Measurements from ENCODE around the gene OMP.
A peak's percentile ranks its signal among the peaks of the same experiment; 100 is the strongest.

OMP gene

DNA sequence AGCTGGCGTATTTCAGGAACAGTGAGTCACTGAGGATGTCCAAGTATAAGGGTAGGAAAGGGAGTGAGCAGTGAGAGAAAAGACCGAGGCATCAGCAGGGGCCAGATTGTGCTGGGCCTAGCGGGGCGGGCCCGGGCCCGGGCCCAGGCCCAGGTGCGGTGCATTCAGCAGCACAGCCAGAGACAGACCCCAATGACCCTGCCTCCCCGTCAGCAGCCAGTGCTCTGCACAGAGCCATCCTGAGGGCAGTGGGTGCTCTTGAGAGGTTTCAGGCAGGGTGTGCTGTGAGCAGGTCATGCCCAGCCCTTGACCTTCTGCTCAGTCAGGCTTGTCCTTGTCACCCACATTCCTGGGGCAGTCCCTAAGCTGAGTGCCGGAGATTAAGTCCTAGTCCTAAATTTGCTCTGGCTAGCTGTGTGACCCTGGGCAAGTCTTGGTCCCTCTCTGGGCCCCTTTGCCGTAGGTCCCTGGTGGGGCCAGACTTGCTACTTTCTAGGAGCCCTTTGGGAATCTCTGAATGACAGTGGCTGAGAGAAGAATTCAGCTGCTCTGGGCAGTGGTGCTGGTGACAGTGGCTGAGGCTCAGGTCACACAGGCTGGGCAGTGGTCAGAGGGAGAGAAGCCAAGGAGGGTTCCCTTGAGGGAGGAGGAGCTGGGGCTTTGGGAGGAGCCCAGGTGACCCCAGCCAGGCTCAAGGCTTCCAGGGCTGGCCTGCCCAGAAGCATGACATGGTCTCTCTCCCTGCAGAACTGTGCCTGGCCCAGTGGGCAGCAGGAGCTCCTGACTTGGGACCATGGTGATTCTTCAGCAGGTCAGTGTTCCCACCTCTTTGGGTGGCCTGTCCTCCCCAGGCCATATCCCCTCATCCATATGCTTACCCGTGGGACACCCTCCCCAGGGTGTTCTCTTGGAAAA, 27.5 kb downstream of the OMP start:
- TF ChIP-seq, protein P1, sequence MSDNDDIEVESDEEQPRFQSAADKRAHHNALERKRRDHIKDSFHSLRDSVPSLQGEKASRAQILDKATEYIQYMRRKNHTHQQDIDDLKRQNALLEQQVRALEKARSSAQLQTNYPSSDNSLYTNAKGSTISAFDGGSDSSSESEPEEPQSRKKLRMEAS (IDR thresholded peaks at IDR 0.05), result no peak
- TF ChIP-seq FOXM1 (IDR thresholded peaks at IDR 0.05; ENCODE audit: borderline replicate concordance, low read depth) (no peak), CREB1 (IDR thresholded peaks at IDR 0.05; ENCODE audit: low read depth) (no peak), CEBPB (IDR thresholded peaks at IDR 0.05) (no peak), TEAD4 (IDR thresholded peaks at IDR 0.05) (no peak), NFIC (IDR thresholded peaks at IDR 0.05) (no peak), ZBTB7A (IDR thresholded peaks at IDR 0.05; ENCODE audit: low read depth) (no peak), YY1 (IDR thresholded peaks at IDR 0.05; ENCODE audit: low read depth) (no peak), EP300 (IDR thresholded peaks at IDR 0.05; ENCODE audit: borderline replicate concordance) (no peak), RAD21 (IDR thresholded peaks at IDR 0.05; ENCODE audit: low read depth) (no peak), TAF1 (IDR thresholded peaks at IDR 0.05; ENCODE audit: low read depth) (no peak), TCF12 (IDR thresholded peaks at IDR 0.05; ENCODE audit: low read depth) (no peak), EGR1 (IDR thresholded peaks at IDR 0.05) (no peak)
- TF ChIP-seq, protein P2, sequence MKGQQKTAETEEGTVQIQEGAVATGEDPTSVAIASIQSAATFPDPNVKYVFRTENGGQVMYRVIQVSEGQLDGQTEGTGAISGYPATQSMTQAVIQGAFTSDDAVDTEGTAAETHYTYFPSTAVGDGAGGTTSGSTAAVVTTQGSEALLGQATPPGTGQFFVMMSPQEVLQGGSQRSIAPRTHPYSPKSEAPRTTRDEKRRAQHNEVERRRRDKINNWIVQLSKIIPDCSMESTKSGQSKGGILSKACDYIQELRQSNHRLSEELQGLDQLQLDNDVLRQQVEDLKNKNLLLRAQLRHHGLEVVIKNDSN (IDR thresholded peaks at IDR 0.05), result no peak
- TF ChIP-seq, protein P3, sequence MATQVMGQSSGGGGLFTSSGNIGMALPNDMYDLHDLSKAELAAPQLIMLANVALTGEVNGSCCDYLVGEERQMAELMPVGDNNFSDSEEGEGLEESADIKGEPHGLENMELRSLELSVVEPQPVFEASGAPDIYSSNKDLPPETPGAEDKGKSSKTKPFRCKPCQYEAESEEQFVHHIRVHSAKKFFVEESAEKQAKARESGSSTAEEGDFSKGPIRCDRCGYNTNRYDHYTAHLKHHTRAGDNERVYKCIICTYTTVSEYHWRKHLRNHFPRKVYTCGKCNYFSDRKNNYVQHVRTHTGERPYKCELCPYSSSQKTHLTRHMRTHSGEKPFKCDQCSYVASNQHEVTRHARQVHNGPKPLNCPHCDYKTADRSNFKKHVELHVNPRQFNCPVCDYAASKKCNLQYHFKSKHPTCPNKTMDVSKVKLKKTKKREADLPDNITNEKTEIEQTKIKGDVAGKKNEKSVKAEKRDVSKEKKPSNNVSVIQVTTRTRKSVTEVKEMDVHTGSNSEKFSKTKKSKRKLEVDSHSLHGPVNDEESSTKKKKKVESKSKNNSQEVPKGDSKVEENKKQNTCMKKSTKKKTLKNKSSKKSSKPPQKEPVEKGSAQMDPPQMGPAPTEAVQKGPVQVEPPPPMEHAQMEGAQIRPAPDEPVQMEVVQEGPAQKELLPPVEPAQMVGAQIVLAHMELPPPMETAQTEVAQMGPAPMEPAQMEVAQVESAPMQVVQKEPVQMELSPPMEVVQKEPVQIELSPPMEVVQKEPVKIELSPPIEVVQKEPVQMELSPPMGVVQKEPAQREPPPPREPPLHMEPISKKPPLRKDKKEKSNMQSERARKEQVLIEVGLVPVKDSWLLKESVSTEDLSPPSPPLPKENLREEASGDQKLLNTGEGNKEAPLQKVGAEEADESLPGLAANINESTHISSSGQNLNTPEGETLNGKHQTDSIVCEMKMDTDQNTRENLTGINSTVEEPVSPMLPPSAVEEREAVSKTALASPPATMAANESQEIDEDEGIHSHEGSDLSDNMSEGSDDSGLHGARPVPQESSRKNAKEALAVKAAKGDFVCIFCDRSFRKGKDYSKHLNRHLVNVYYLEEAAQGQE (IDR thresholded peaks at IDR 0.05; ENCODE audit: low read depth), result no peak

DNA sequence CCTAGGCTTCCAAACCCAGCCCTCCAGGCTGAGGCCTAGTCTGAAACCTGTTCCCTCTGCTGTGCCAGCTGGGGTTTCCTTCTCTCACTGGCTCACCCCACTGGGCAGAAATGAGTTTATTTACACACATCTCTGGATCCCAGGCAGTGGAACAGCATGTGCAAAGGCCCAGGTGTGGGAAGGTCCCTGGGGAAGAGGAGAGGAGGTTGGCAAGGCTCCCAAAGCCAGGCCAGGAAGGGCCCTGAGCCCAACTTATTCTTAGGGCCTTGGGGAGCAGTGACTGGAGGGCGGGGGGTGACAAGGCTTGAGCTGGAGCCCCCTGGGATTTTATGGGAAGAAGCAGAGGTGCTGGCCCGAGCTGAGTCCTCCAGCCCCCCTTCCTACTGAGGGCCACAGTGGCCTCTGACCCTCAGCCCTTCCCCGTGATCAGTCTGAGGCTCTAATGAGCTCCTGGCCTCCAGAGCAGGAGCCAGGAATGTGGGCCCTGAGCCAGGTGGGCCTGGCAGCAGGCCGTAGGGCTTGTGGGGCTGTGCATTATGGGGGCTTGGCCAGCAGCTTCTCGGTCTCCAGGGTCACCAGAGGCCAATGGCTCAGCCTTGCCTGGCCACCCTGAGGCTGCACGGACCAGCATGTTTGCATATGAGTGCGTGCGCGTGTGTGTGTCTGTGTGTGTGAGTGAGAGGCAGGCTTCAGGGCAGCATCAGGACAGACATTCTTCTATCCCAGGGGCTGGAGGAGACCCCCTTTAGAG, 28.3 kb downstream of the OMP start:
- TF ChIP-seq TEAD4 (IDR thresholded peaks at IDR 0.05) (peak; percentile 84), TAF1 (IDR thresholded peaks at IDR 0.05; ENCODE audit: low read depth) (no peak), ZBTB7A (IDR thresholded peaks at IDR 0.05; ENCODE audit: low read depth) (peak; percentile 60; the same call in 1 of the 2 replicates), NFIC (IDR thresholded peaks at IDR 0.05) (peak; percentile 81)
- TF ChIP-seq, protein P3 (IDR thresholded peaks at IDR 0.05; ENCODE audit: low read depth), result no peak

DNA sequence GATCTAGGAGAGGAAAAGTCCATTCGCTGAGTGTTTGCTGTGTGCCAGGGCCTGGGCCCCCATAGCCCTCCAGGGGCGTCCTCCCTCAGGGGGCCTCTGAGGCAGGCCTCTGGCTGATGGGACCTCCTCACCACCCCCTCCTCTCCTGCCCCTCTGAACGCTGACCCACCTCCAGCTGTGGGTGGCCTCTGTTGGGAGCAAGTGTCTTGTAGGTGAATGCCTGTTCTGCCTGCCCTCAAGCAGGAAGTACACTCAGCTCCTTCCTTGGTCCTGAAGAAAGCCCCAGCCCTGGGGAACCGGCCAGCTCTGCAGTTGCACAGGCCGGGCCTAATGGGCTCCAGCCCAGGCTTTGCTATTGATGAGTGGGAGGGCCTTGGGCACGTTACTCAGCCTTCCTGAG, 28.9 kb downstream of the OMP start:
- TF ChIP-seq TAF1 (IDR thresholded peaks at IDR 0.05; ENCODE audit: low read depth) (no peak), EGR1 (IDR thresholded peaks at IDR 0.05) (no peak), NFIC (IDR thresholded peaks at IDR 0.05) (no peak), FOXM1 (IDR thresholded peaks at IDR 0.05; ENCODE audit: borderline replicate concordance, low read depth) (no peak), TCF12 (IDR thresholded peaks at IDR 0.05; ENCODE audit: low read depth) (no peak), CEBPB (IDR thresholded peaks at IDR 0.05) (no peak), TEAD4 (IDR thresholded peaks at IDR 0.05) (no peak), ZBTB7A (IDR thresholded peaks at IDR 0.05; ENCODE audit: low read depth) (no peak), CREB1 (IDR thresholded peaks at IDR 0.05; ENCODE audit: low read depth) (no peak), RAD21 (IDR thresholded peaks at IDR 0.05; ENCODE audit: low read depth) (no peak)
- TF ChIP-seq, protein P1 (IDR thresholded peaks at IDR 0.05), result no peak
- TF ChIP-seq, protein P3 (IDR thresholded peaks at IDR 0.05; ENCODE audit: low read depth), result no peak

DNA sequence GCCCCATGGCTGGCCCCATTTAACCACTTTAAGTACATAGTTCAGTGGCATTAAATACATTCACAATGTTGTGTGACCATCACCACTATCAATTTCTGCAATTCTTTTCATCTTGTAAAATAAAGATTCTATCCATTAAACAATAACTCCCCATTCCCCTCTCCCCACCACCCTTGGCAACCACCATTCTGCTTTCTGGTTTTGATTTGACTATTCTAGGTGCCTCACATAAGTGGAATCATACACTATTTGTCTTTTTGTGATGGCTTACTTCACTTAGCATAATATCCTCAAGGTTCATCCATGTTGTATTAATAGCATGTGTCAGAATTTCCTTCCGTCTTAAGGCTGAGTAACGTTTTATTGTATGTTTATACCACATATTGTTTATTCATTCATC, 32.4 kb downstream of the OMP start:
- TF ChIP-seq FOXM1 (IDR thresholded peaks at IDR 0.05; ENCODE audit: borderline replicate concordance, low read depth) (no peak), TAF1 (IDR thresholded peaks at IDR 0.05; ENCODE audit: low read depth) (no peak), YY1 (IDR thresholded peaks at IDR 0.05; ENCODE audit: low read depth) (no peak), TCF12 (IDR thresholded peaks at IDR 0.05; ENCODE audit: low read depth) (no peak), CREB1 (IDR thresholded peaks at IDR 0.05; ENCODE audit: low read depth) (no peak), ZBTB7A (IDR thresholded peaks at IDR 0.05; ENCODE audit: low read depth) (no peak), NFIC (IDR thresholded peaks at IDR 0.05) (no peak), TEAD4 (IDR thresholded peaks at IDR 0.05) (no peak), CEBPB (IDR thresholded peaks at IDR 0.05) (no peak), RAD21 (IDR thresholded peaks at IDR 0.05; ENCODE audit: low read depth) (no peak), EGR1 (IDR thresholded peaks at IDR 0.05) (no peak), EP300 (IDR thresholded peaks at IDR 0.05; ENCODE audit: borderline replicate concordance) (no peak)
- TF ChIP-seq, protein P3 (IDR thresholded peaks at IDR 0.05; ENCODE audit: low read depth), result no peak
- TF ChIP-seq, protein P1 (IDR thresholded peaks at IDR 0.05), result no peak
- TF ChIP-seq, protein P2 (IDR thresholded peaks at IDR 0.05), result no peak

Data from Ishikawa (cell line).